CD4-positive, alpha-beta T cell (primary cell): ENCODE data around the gene LBH. TPM values are rescaled to one million over a fixed set of nuclear protein-coding genes. Genes with fewer than 3 reads are reported as not detected.

ENCODE experiments used
- ATAC-seq: fragments of 200-7000 bp; cut with Tn5 transposase; one replicate; pipeline ENCODE4 v1.10.0; 2022; ENCODE audit warnings: mild to moderate bottlenecking; ENCODE audit not compliant: poor library complexity
- CTCF ChIA-PET: fragments of 350-600 bp; sonication (Branson Sonifier 250); formaldehyde crosslinking; loops from one replicate; lab custom pipeline; 2021; ENCODE audit warnings: antibody characterized with exemption, inconsistent platforms; lab: Charles Lee
- POLR2A ChIA-PET: fragments of 350-600 bp; sonication (Branson Sonifier 250); formaldehyde crosslinking; loops from one replicate; lab custom pipeline; 2021; ENCODE audit warnings: antibody characterized with exemption, inconsistent platforms; lab: Charles Lee
- DNase-seq, 14 experiments: peaks; one replicate each; pipeline ENCODE4 v3.0.0-alpha.2; 2013 to 2020; ENCODE audit warnings: mixed read lengths in 2 of 14
- H3K27ac ChIP-seq, 2 donors: one replicate each; pipeline versions ENCODE4 v1.5.1 to v1.7.0; 2013; ENCODE audit warnings: low read length in 2 of 2, low read depth in 1 of 2, mild to moderate bottlenecking in 1 of 2
- H3K27me3 ChIP-seq, 2 experiments: 1 replicate in 1 of 2; 2 replicates in 1 of 2; pipeline versions ENCODE4 v1.6.1 to v1.7.0; 2013; ENCODE audit warnings: low read length in 2 of 2, control low read depth in 1 of 2, mild to moderate bottlenecking in 1 of 2, moderate library complexity in 1 of 2; ENCODE audit not compliant: insufficient read depth in 2 of 2, control insufficient read depth in 1 of 2
- H3K36me3 ChIP-seq: one replicate; pipeline ENCODE4 v1.6.1; 2013; ENCODE audit warnings: low read length, control low read depth; ENCODE audit not compliant: insufficient read depth
- H3K4me1 ChIP-seq: one replicate; pipeline ENCODE4 v1.6.1; 2013; ENCODE audit warnings: low read length, control low read depth; ENCODE audit not compliant: insufficient read depth
- H3K4me3 ChIP-seq: one replicate; pipeline ENCODE4 v1.5.1; 2013; ENCODE audit warnings: mild to moderate bottlenecking, low read length, moderate library complexity
- H3K9me3 ChIP-seq, 2 experiments: 1 replicate in 1 of 2; 2 replicates in 1 of 2; pipeline versions ENCODE4 v1.6.1 to v1.7.0; 2013; ENCODE audit warnings: low read length in 2 of 2, mild to moderate bottlenecking in 2 of 2, control low read depth in 1 of 2, moderate library complexity in 1 of 2; ENCODE audit not compliant: control insufficient read depth in 1 of 2, insufficient read depth in 1 of 2
- H3K27ac Mint-ChIP-seq: one replicate; pipeline ENCODE4 v1.8.0; 2020; ENCODE audit warnings: mixed read lengths
- H3K27me3 Mint-ChIP-seq: one replicate; pipeline ENCODE4 v1.8.0; 2021; ENCODE audit warnings: mixed read lengths
- H3K36me3 Mint-ChIP-seq: one replicate; pipeline ENCODE4 v1.8.0; 2021; ENCODE audit warnings: low read depth, mixed read lengths
- H3K4me1 Mint-ChIP-seq: one replicate; pipeline ENCODE4 v1.8.0; 2021; ENCODE audit warnings: low read depth, mixed read lengths
- H3K4me3 Mint-ChIP-seq: one replicate; pipeline ENCODE4 v1.8.0; 2020; ENCODE audit warnings: mild to moderate bottlenecking, mixed read lengths
- H3K9me3 Mint-ChIP-seq: one replicate; pipeline ENCODE4 v1.8.0; 2020; ENCODE audit warnings: mixed read lengths
- intact Hi-C, 2 experiments: fragments of 100-400 bp; cut with DNase I in 1 of 2; cut with micrococcal nuclease in 1 of 2; formaldehyde crosslinking; loops; one replicate each; pipeline versions ENCODE4 v1.15.1 to v1.9.0; 2023 to 2025; cut with DNase I, micrococcal nuclease
- total RNA-seq, 174 experiments: library from RNA in 2 of 174; stranded (reverse) in 2 of 174; gene quantifications; one replicate each; pipeline ENCODE4 v1.2.3 and lab custom pipeline; 2021 to 2026
- TF ChIP-seq, protein P1 (sequence below): fragments of 200-600 bp; IDR thresholded peaks from one replicate; pipeline ENCODE4 v1.8.0; 2022; ENCODE audit warnings: antibody characterized with exemption, mild to moderate bottlenecking

Gene LBH
- total RNA-seq, 2 experiments from 2014 or later: 131 to 135 TPM

DNA sequence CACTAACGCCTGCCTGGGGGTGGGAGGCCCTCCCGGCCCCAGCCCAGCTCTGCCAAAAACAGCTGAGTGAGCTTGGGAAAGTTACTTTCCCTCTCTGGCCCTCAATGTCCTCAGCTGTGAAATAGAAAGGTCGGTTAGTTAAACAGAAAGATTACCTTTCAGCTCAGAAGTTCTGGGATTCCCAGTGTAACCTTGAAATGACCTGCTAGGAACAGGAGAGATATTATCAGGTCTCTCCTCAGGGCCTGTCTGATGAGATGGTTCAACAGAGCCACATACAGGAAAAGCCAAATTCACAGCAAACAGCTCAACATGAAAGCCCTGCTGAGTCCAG is 68.8 kb downstream of the LBH start:
- CTCF ChIA-PET: no interaction called here
- POLR2A ChIA-PET: no interaction called here

DNA sequence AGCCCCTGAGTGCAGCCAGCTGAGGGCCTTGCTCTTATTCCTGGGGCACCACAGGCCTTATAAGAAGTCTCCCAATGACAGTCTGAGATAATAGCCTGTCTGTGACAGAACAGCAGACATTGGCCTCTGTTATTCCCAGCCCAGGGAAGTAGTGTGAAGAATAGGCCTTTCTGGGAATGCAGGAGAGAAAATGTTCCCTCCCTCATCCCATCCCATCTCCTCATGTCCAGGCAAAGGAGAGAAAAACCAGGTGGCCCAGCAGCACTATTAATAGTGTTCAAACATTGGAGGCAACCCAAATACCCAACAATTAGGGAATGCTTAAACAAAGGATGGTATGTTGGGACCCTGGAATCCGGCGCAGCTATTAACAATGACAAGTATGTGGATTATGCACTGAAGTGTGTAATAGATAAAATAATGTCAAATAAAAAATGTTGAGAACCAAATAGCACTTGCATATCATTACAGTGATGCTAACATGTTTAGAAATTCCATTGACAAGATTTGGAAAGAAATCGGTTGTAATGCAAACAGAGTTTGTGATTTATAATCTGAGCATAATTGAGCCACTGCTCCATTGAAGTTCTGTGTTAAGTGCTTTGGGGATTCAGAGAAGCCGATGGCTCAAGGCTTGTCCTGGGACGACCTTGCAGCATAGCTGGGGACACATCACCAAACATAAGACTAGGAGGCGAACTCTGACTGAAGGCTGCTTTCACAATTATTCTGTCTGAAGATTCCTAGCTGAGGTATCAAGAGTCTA is 69.3 kb downstream of the LBH start:
- no peaks in the 10 kb centered on the region for H3K36me3 Mint-ChIP-seq
- H3K4me3 Mint-ChIP-seq: no peak overlapping the region
- CTCF ChIA-PET: interaction anchor here (0.6 kb wide), 1 partner anchor 118 kb away, joined by 4 read pairs; no protein-coding TSS in a partner anchor
- no peaks in the 10 kb centered on the region for H3K4me1 ChIP-seq
- intact Hi-C loops: no loop called here
- peaks cover 11% of the 10 kb centered on the region for H3K4me1 Mint-ChIP-seq
- no peak overlapping the region for H3K27ac Mint-ChIP-seq
- no peak overlapping the region for H3K4me3 ChIP-seq
- no peaks in the 10 kb centered on the region for H3K27me3 Mint-ChIP-seq
- H3K9me3 ChIP-seq: no peaks in the 10 kb centered on the region
- DNase-seq (no peak), ATAC-seq (no peak)
- TF ChIP-seq, protein P1, sequence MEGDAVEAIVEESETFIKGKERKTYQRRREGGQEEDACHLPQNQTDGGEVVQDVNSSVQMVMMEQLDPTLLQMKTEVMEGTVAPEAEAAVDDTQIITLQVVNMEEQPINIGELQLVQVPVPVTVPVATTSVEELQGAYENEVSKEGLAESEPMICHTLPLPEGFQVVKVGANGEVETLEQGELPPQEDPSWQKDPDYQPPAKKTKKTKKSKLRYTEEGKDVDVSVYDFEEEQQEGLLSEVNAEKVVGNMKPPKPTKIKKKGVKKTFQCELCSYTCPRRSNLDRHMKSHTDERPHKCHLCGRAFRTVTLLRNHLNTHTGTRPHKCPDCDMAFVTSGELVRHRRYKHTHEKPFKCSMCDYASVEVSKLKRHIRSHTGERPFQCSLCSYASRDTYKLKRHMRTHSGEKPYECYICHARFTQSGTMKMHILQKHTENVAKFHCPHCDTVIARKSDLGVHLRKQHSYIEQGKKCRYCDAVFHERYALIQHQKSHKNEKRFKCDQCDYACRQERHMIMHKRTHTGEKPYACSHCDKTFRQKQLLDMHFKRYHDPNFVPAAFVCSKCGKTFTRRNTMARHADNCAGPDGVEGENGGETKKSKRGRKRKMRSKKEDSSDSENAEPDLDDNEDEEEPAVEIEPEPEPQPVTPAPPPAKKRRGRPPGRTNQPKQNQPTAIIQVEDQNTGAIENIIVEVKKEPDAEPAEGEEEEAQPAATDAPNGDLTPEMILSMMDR: no peak
- POLR2A ChIA-PET: no interaction called here
- H3K27ac ChIP-seq: no peak overlapping the region
- H3K9me3 Mint-ChIP-seq: peaks cover 2% of the 10 kb centered on the region
- H3K36me3 ChIP-seq: no peaks in the 10 kb centered on the region
- no peaks in the 10 kb centered on the region for H3K27me3 ChIP-seq

More for the DNA sequence above, 68.8 kb downstream of the LBH start:
- no peak overlapping the region for H3K4me3 Mint-ChIP-seq
- peaks cover 15% of the 10 kb centered on the region for H3K4me1 Mint-ChIP-seq
- TF ChIP-seq, protein P1: no peak
- H3K9me3 ChIP-seq: no peaks in the 10 kb centered on the region
- H3K27me3 Mint-ChIP-seq: no peaks in the 10 kb centered on the region
- DNase-seq (no peak), ATAC-seq (no peak)
- intact Hi-C loops: no loop called here
- H3K36me3 Mint-ChIP-seq: no peaks in the 10 kb centered on the region
- no peaks in the 10 kb centered on the region for H3K36me3 ChIP-seq
- H3K4me3 ChIP-seq: no peak overlapping the region
- no peak overlapping the region for H3K27ac ChIP-seq
- H3K9me3 Mint-ChIP-seq: peaks cover 2% of the 10 kb centered on the region
- no peak overlapping the region for H3K27ac Mint-ChIP-seq
- no peaks in the 10 kb centered on the region for H3K4me1 ChIP-seq
- no peaks in the 10 kb centered on the region for H3K27me3 ChIP-seq

DNA sequence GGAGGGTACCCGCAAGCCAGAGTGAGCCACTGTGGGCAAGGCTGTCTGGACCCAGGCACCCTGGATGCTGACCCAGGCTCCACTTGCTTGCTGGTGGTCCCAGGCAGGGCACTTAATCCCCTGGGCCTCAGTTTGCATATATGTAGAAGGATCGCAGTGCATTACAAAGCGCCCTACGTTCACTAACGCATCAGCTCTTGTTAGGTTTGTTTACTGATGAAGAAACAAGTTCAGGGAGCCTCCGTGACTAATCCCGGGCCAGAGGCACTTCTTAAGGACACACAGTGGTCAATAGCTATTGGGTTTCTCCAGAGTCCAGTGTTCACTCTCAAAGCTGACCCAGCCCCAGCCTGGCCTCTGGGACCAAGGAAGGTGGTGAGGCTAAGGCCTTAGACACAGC is 70.2 kb downstream of the LBH start:
- Mint-ChIP-seq H3K9me3 (peaks cover 2% of the 10 kb centered on the region), H3K27ac (no peak overlapping the region), H3K36me3 (no peaks in the 10 kb centered on the region), H3K4me3 (no peak overlapping the region), H3K4me1 (peaks cover 11% of the 10 kb centered on the region), H3K27me3 (no peaks in the 10 kb centered on the region)
- ATAC-seq: no peak
- intact Hi-C loops: no loop called here
- Histone ChIP-seq H3K27me3 (no peaks in the 10 kb centered on the region), H3K27ac (no peak overlapping the region), H3K4me1 (no peaks in the 10 kb centered on the region), H3K36me3 (no peaks in the 10 kb centered on the region), H3K4me3 (no peak overlapping the region), H3K9me3 (no peaks in the 10 kb centered on the region)
- TF ChIP-seq, protein P1: no peak
- POLR2A ChIA-PET: no interaction called here
- DNase-seq: no peak
- CTCF ChIA-PET: no interaction called here
